Vagina (tissue), 2 donors: Measurements from ENCODE around the gene OSBP2. TPM values are rescaled to one million over a fixed set of nuclear protein-coding genes. Genes with fewer than 3 reads are reported as not detected.

Experiments used
- DNase-seq, 2 donors: peaks; one replicate each; pipeline ENCODE4 v3.0.0-alpha.2; 2017; ENCODE audit errors: extremely low spot score in 2 of 2
- H3K27ac ChIP-seq: fragments of 200-600 bp; sonication (generic); one replicate; pipeline ENCODE4 v1.5.1; 2019
- H3K27me3 ChIP-seq: fragments of 200-600 bp; sonication (generic); one replicate; pipeline ENCODE4 v1.5.1; 2019
- H3K36me3 ChIP-seq, 2 donors: fragments of 200-600 bp; sonication (generic); one replicate each; pipeline ENCODE4 v1.5.1; 2017 to 2019
- H3K4me1 ChIP-seq: fragments of 200-600 bp; sonication (generic); one replicate; pipeline ENCODE4 v1.5.1; 2019
- H3K4me3 ChIP-seq, 2 donors: fragments of 200-600 bp; sonication (generic); 1 replicate in 1 of 2; 2 replicates in 1 of 2; pipeline ENCODE4 v1.5.1; 2016 to 2019
- H3K9me3 ChIP-seq: fragments of 200-600 bp; sonication (generic); one replicate; pipeline ENCODE4 v1.5.1; 2019
- CTCF ChIP-seq, 3 experiments: fragments of 450-650 bp in 2 of 3; fragments of 200-600 bp in 1 of 3; sonication (generic) in 1 of 3; IDR thresholded peaks; one replicate each; pipeline ENCODE4 v1.5.1; 2017 to 2019; ENCODE audit warnings: antibody characterized with exemption in 3 of 3, mild to moderate bottlenecking in 2 of 3, moderate library complexity in 2 of 3
- POLR2A ChIP-seq, 2 donors: fragments of 450-650 bp; IDR thresholded peaks; one replicate each; pipeline ENCODE4 v1.6.1; 2017; ENCODE audit warnings: antibody characterized with exemption in 2 of 2, mild to moderate bottlenecking in 2 of 2, moderate library complexity in 2 of 2
- POLR2AphosphoS5 ChIP-seq, 2 donors: sonication (generic); formaldehyde crosslinking; IDR thresholded peaks; one replicate each; pipeline ENCODE4 v1.9.0; 2017; ENCODE audit warnings: antibody characterized with exemption in 2 of 2, mild to moderate bottlenecking in 2 of 2, low read depth in 1 of 2; ENCODE audit not compliant: insufficient read depth in 1 of 2
- intact Hi-C: fragments of 100-400 bp; cut with DNase I; formaldehyde crosslinking; loops from one replicate; pipeline ENCODE4 v1.15.1; 2023
- total RNA-seq: library from RNA; depleted of rRNA; stranded (reverse); fragments of >200 nt; gene quantifications from one replicate; pipeline ENCODE4 v1.2.3, GENCODE V29; 2016

The OSBP2 gene
- total RNA-seq, 1 donor from 2014 or later: 3.7 TPM

- no peak for DNase-seq
- Histone ChIP-seq H3K9me3 (no peaks in the 10 kb centered on the region), H3K36me3 (no peaks in the 10 kb centered on the region), H3K27me3 (no peaks in the 10 kb centered on the region), H3K4me3 (no peak overlapping the region), H3K4me1 (peaks cover 16% of the 10 kb centered on the region), H3K27ac (no peak overlapping the region)
- intact Hi-C loops: no loop called here
- TF ChIP-seq POLR2A (IDR thresholded peaks at IDR 0.05) (no peak), POLR2AphosphoS5 (IDR thresholded peaks at IDR 0.05; ENCODE audit: insufficient read depth in 1 of 2, low read depth in 1 of 2) (no peak), CTCF (IDR thresholded peaks at IDR 0.05) (no peak)
Observed at GRCh38 chr22:30804626-30805025, 110.0 kb downstream of the OSBP2 start.

GRCh38 chr22:30806391-30806861 is 111.8 kb downstream of the OSBP2 start:
- TF ChIP-seq POLR2A (IDR thresholded peaks at IDR 0.05) (no peak), CTCF (IDR thresholded peaks at IDR 0.05) (no peak), POLR2AphosphoS5 (IDR thresholded peaks at IDR 0.05; ENCODE audit: insufficient read depth in 1 of 2, low read depth in 1 of 2) (no peak)
- no peaks in the 10 kb centered on the region for H3K9me3 ChIP-seq
- no peak overlapping the region for H3K4me3 ChIP-seq
- no peaks in the 10 kb centered on the region for H3K36me3 ChIP-seq
- no peak for DNase-seq
- H3K4me1 ChIP-seq: peaks cover 16% of the 10 kb centered on the region
- no peak overlapping the region for H3K27ac ChIP-seq
- intact Hi-C loops: no loop called here
- H3K27me3 ChIP-seq: no peaks in the 10 kb centered on the region

- Histone ChIP-seq H3K4me1 (no peaks in the 10 kb centered on the region), H3K4me3 (no peak overlapping the region), H3K27me3 (no peaks in the 10 kb centered on the region), H3K27ac (no peak overlapping the region), H3K36me3 (no peaks in the 10 kb centered on the region), H3K9me3 (no peaks in the 10 kb centered on the region)
- DNase-seq: no peak
- intact Hi-C loops: no loop called here
- TF ChIP-seq CTCF (IDR thresholded peaks at IDR 0.05) (no peak), POLR2A (IDR thresholded peaks at IDR 0.05) (no peak), POLR2AphosphoS5 (IDR thresholded peaks at IDR 0.05; ENCODE audit: insufficient read depth in 1 of 2, low read depth in 1 of 2) (no peak)
Observed at GRCh38 chr22:30809086-30809485, 114.4 kb downstream of the OSBP2 start.

- no peak for DNase-seq
- intact Hi-C loops: no loop called here
- H3K27ac ChIP-seq: no peak overlapping the region
- no peak overlapping the region for H3K4me3 ChIP-seq
- no peaks in the 10 kb centered on the region for H3K27me3 ChIP-seq
- H3K4me1 ChIP-seq: no peaks in the 10 kb centered on the region
- no peak for TF ChIP-seq POLR2A (IDR thresholded peaks at IDR 0.05)
- TF ChIP-seq CTCF (IDR thresholded peaks at IDR 0.05): no peak
- TF ChIP-seq POLR2AphosphoS5 (IDR thresholded peaks at IDR 0.05; ENCODE audit: insufficient read depth in 1 of 2, low read depth in 1 of 2): no peak
- no peaks in the 10 kb centered on the region for H3K36me3 ChIP-seq
- H3K9me3 ChIP-seq: no peaks in the 10 kb centered on the region
Observed at GRCh38 chr22:30810105-30810504, 115.4 kb downstream of the OSBP2 start.

- Histone ChIP-seq H3K27me3 (no peaks in the 10 kb centered on the region), H3K9me3 (no peaks in the 10 kb centered on the region), H3K36me3 (no peaks in the 10 kb centered on the region), H3K4me1 (no peaks in the 10 kb centered on the region), H3K27ac (no peak overlapping the region), H3K4me3 (no peak overlapping the region)
- DNase-seq: no peak
- intact Hi-C loops: no loop called here
- TF ChIP-seq CTCF (IDR thresholded peaks at IDR 0.05) (no peak), POLR2AphosphoS5 (IDR thresholded peaks at IDR 0.05; ENCODE audit: insufficient read depth in 1 of 2, low read depth in 1 of 2) (no peak), POLR2A (IDR thresholded peaks at IDR 0.05) (no peak)
Observed at GRCh38 chr22:30813936-30814335, 119.3 kb downstream of the OSBP2 start.
